ENCODE data around the gene USP10. TPM values are rescaled to one million over a fixed set of nuclear protein-coding genes. Genes with fewer than 3 reads are reported as not detected.

Gene USP10
- total RNA-seq, 1 experiment from 2014 or later, result 50.4 TPM

DNA sequence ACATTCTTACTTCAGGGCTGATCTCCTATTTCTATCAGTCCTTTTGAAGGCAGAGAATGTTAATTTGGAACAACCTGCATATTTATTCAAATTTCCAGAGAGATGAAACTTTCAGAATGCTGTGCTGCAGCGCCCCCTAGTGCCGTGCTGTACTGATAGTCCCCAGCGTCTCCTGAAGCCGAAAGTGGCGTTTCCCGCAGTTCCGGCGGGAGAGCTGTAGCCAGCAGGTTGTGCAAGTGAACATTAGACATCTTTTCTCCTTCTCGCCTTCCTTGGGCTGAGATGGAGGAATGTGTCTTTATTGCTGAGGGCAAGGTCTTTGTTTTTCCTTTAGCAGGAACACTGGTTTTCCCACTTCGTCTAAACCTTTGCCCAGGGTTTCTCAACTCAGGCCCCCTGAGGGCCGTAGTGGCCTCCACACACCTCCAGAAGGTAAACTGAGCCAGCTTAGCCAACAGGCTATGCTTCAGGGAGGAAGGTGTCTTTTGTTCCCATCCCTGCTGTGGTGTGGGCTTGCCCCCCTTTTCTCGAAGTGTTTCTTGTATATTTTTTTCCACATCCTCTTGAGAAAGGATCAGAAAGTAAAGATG lies 26.4 kb downstream of the USP10 start:
- Histone ChIP-seq H3K36me3 (ENCODE audit: low read depth, low read length) (peaks cover 6% of the 10 kb centered on the region; the same call in 1 of the 2 replicates), H3K4me1 (ENCODE audit: insufficient read depth, low read length) (peaks cover 36% of the 10 kb centered on the region), H3K27ac (ENCODE audit: low read length) (no peak overlapping the region), H3K9me2 (replicated peaks; ENCODE audit: low read length) (no peaks in the 10 kb centered on the region), H3K4me3 (ENCODE audit: low read length) (peak overlapping the region; percentile 21; the same call in 1 of the 2 replicates), H4K20me1 (ENCODE audit: low read length) (peaks cover 32% of the 10 kb centered on the region; the same call in 1 of the 2 replicates), H3K79me2 (ENCODE audit: low read length) (peaks cover 92% of the 10 kb centered on the region), H3F3A (ENCODE audit: low read length, unreplicated experiment) (peaks cover 4% of the 10 kb centered on the region), H2AFZ (ENCODE audit: low read length) (no peak overlapping the region), H3K4me2 (ENCODE audit: low read length) (peak overlapping the region; percentile 50), H3K27me3 (ENCODE audit: low read length) (no peaks in the 10 kb centered on the region), H3K9me3 (ENCODE audit: low read length) (no peaks in the 10 kb centered on the region), H3K9ac (ENCODE audit: low read length) (no peak overlapping the region)
- DNase-seq, result peak; percentile 81
- TF ChIP-seq EZH2phosphoT487 (IDR thresholded peaks at IDR 0.05; ENCODE audit: borderline replicate concordance, low read length) (no peak), CTCF (conservative IDR thresholded peaks at IDR 0.05; ENCODE audit: low read depth, low read length) (peak; percentile 95), EZH2 (IDR thresholded peaks at IDR 0.05; ENCODE audit: low read length, unreplicated experiment) (no peak)
- intact Hi-C loops (cut with micrococcal nuclease), result loop anchor here (1.0 kb wide), 3 partner anchors 54 to 215 kb away; no protein-coding TSS in a partner anchor
- ChIA-PET POLR2A (ENCODE audit: unreplicated experiment) (no interaction called here), CTCF (interaction anchor here (0.6 to 1.4 kb wide), 5 partner anchors 11 to 242 kb away, joined by 3 to 5 read pairs (median 4); no protein-coding TSS in a partner anchor)
- ATAC-seq, result peak; percentile 66
- no TSS peak for BruUV-seq (replicated peaks)

- Histone ChIP-seq H3K4me1 (ENCODE audit: insufficient read depth, low read length) (peaks cover 43% of the 10 kb centered on the region), H3K9me3 (ENCODE audit: low read length) (no peaks in the 10 kb centered on the region), H3K27me3 (ENCODE audit: low read length) (no peaks in the 10 kb centered on the region), H3K27ac (ENCODE audit: low read length) (no peak overlapping the region), H3K4me2 (ENCODE audit: low read length) (peak overlapping the region; percentile 50), H3K4me3 (ENCODE audit: low read length) (no peak overlapping the region), H3K79me2 (ENCODE audit: low read length) (peaks cover 92% of the 10 kb centered on the region), H3K9ac (ENCODE audit: low read length) (no peak overlapping the region), H3K9me2 (replicated peaks; ENCODE audit: low read length) (no peaks in the 10 kb centered on the region), H2AFZ (ENCODE audit: low read length) (no peak overlapping the region), H4K20me1 (ENCODE audit: low read length) (peaks cover 30% of the 10 kb centered on the region; the same call in 1 of the 2 replicates), H3K36me3 (ENCODE audit: low read depth, low read length) (peaks cover 5% of the 10 kb centered on the region; the same call in 1 of the 2 replicates), H3F3A (ENCODE audit: low read length, unreplicated experiment) (peaks cover 4% of the 10 kb centered on the region)
- intact Hi-C loops (cut with micrococcal nuclease), result loop anchor here (1.0 kb wide), 3 partner anchors 55 to 216 kb away; no protein-coding TSS in a partner anchor
- ATAC-seq (no peak), DNase-seq (no peak)
- POLR2A ChIA-PET (ENCODE audit: unreplicated experiment), result no interaction called here
- no TSS peak for BruUV-seq (replicated peaks)
- CTCF ChIA-PET, result interaction anchor here (0.6 to 1.4 kb wide), 5 partner anchors 11 to 242 kb away, joined by 3 to 5 read pairs (median 3); no protein-coding TSS in a partner anchor
- TF ChIP-seq EZH2phosphoT487 (IDR thresholded peaks at IDR 0.05; ENCODE audit: borderline replicate concordance, low read length) (no peak), EZH2 (IDR thresholded peaks at IDR 0.05; ENCODE audit: low read length, unreplicated experiment) (no peak), CTCF (conservative IDR thresholded peaks at IDR 0.05; ENCODE audit: low read depth, low read length) (no peak)
Observed at GRCh38 chr16:84726669-84727467, 27.1 kb downstream of the USP10 start.

Measured in PC-3 (cell line).